Transverse colon (tissue), 4 donors: Measurements from ENCODE around the gene C9orf85. TPM values are rescaled to one million over a fixed set of nuclear protein-coding genes. Genes with fewer than 3 reads are reported as not detected.

Experiments used
- DNase-seq: peaks from one replicate; pipeline ENCODE4 v3.0.0-alpha.2; 2019
- H3K27ac ChIP-seq, 4 donors: fragments of 200-600 bp; sonication (generic); 2 replicates each; pipeline ENCODE4 v1.5.1; 2016 to 2018; ENCODE audit warnings: inconsistent platforms in 4 of 4
- H3K27me3 ChIP-seq: fragments of 200-600 bp; sonication (generic); 2 replicates; pipeline ENCODE4 v1.5.1; 2017; ENCODE audit warnings: inconsistent platforms
- H3K36me3 ChIP-seq, 4 donors: fragments of 200-600 bp; sonication (generic); 2 replicates each; pipeline ENCODE4 v1.5.1; 2017 to 2019; ENCODE audit warnings: inconsistent platforms in 4 of 4
- H3K4me1 ChIP-seq, 4 donors: fragments of 200-600 bp; sonication (generic); 2 replicates each; pipeline ENCODE4 v1.5.1; 2017 to 2020; ENCODE audit warnings: inconsistent platforms in 4 of 4
- H3K4me3 ChIP-seq, 4 donors: fragments of 200-600 bp; sonication (generic); 1 replicate in 1 of 4; 2 replicates in 3 of 4; pipeline versions ENCODE4 v1.5.1 to v1.6.1; 2017 to 2019; ENCODE audit warnings: inconsistent platforms in 4 of 4
- H3K9me3 ChIP-seq, 2 donors: fragments of 200-600 bp; sonication (generic); 2 replicates each; pipeline ENCODE4 v1.5.1; 2017 to 2019; ENCODE audit warnings: inconsistent platforms in 2 of 2
- CTCF ChIP-seq, 5 experiments: fragments of 200-600 bp in 3 of 5; fragments of 450-650 bp in 2 of 5; sonication (generic) in 3 of 5; IDR thresholded peaks; 1 replicate in 2 of 5; 2 replicates in 3 of 5; pipeline ENCODE4 v1.5.1; 2016 to 2017; ENCODE audit warnings: antibody characterized with exemption in 5 of 5, inconsistent platforms in 3 of 5, mild to moderate bottlenecking in 2 of 5, moderate library complexity in 1 of 5
- EP300 ChIP-seq: sonication (generic); formaldehyde crosslinking; IDR thresholded peaks from one replicate; pipeline ENCODE4 v1.6.1; 2017; ENCODE audit warnings: antibody characterized with exemption, low read depth
- POLR2A ChIP-seq: fragments of 450-650 bp; IDR thresholded peaks from one replicate; pipeline ENCODE4 v1.6.1; 2016; ENCODE audit warnings: antibody characterized with exemption, mild to moderate bottlenecking, moderate library complexity
- POLR2AphosphoS5 ChIP-seq, 3 donors: sonication (generic); formaldehyde crosslinking; IDR thresholded peaks; one replicate each; pipeline ENCODE4 v1.6.1; 2016; ENCODE audit warnings: antibody characterized with exemption in 3 of 3
- WGBS, 2 donors: methylation state at CpG; one replicate each; pipeline ENCODE4 v1.1.5; 2018; ENCODE audit warnings: low coverage in 1 of 2; 5-methylcytosine and 5-hydroxymethylcytosine counted together
- in situ Hi-C, 4 donors: fragments of 200-750 bp; cut with MboI; loops; one replicate each; pipeline versions ENCODE4 v1.15.0 to v1.15.1; 2017; ENCODE audit warnings: low sequenced_read_pairs in 3 of 4, low pct_ligation_motif_present in 1 of 4, low pct_unique_long_range_greater_than_20kb in 1 of 4
- intact Hi-C: fragments of 100-400 bp; cut with DNase I; formaldehyde crosslinking; loops from one replicate; pipeline ENCODE4 v1.15.1; 2023; ENCODE audit warnings: low total_unique reads
- total RNA-seq, 4 donors: library from RNA; depleted of rRNA; stranded (reverse); fragments of >200 nt; gene quantifications; one replicate each; pipeline ENCODE4 v1.1.0, GENCODE V29; 2016

Gene C9orf85
- total RNA-seq, 4 donors from 2014 or later: 3.0 to 14.9 (median 9.8) TPM

DNA sequence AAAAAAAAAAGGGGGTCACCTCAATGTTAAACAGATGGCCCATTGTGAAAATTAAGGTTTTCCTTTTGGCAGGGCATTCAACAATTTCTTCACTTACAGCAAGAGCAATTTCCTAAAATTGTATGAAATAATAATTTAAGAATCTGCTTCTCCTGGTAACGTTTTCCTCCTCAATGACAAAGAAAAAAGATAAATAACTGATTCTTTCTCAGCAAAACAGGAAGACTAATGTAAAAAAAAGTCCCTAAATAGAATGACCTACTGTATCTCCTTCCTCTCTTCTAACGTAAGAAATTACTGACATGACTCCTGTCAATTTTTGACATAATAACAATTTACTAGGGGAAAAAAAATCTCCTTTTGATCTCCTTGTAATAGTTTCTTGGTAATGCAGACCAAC is 26.0 kb upstream of the C9orf85 start:
- H3K9me3 ChIP-seq: peaks cover 9 to 16% of the 10 kb centered on the region in 2 donors
- 46 to 56% methylated on average over 2 of the region's 2 CpGs for WGBS, 2 donors
- no peaks in the 10 kb centered on the region for H3K36me3 ChIP-seq
- DNase-seq: no peak
- intact Hi-C loops (no loop called here), in situ Hi-C loops (no loop called here)
- H3K27ac ChIP-seq: no peak overlapping the region
- H3K4me3 ChIP-seq: no peak overlapping the region
- TF ChIP-seq POLR2AphosphoS5 (IDR thresholded peaks at IDR 0.05) (no peak), EP300 (no peak), CTCF (IDR thresholded peaks at IDR 0.05) (no peak), POLR2A (no peak)
- no peaks in the 10 kb centered on the region for H3K27me3 ChIP-seq
- no peaks in the 10 kb centered on the region for H3K4me1 ChIP-seq

- no peaks in the 10 kb centered on the region for H3K36me3 ChIP-seq
- no peak for DNase-seq
- intact Hi-C loops: no loop called here
- H3K27ac ChIP-seq: no peak overlapping the region
- in situ Hi-C loops: no loop called here
- 95% methylated on average over 1 of the region's 1 CpG; no CpG with 5 or more reads in 1 of the 2 donors for WGBS, 2 donors
- H3K4me1 ChIP-seq: no peaks in the 10 kb centered on the region
- H3K27me3 ChIP-seq: no peaks in the 10 kb centered on the region
- no peak for TF ChIP-seq POLR2A
- no peak for TF ChIP-seq POLR2AphosphoS5 (IDR thresholded peaks at IDR 0.05)
- TF ChIP-seq CTCF (IDR thresholded peaks at IDR 0.05): no peak
- no peak for TF ChIP-seq EP300
- H3K9me3 ChIP-seq: peaks cover 9 to 14% of the 10 kb centered on the region in 2 donors
- no peak overlapping the region for H3K4me3 ChIP-seq
Observed at GRCh38 chr9:71886015-71886414, 25.4 kb upstream of the C9orf85 start.

DNA sequence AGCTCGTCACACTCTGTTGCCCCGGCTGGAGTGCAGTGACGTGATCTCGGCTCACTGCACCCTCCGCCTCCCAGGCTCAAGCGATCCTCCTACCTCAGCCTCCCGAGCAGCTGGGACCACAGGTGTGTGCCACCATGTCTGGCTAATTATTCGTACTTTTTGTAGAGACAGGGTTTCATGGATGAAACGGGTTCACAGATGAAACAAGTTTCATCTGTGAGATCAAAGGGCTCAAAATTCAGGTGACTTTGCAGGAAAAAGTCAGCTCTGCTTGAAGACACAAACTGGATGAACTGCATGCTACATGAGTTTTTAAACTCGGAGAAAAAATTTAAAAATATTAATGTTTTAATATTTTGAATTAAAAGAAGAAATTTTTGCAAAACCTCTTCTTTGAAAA is 24.9 kb upstream of the C9orf85 start:
- TF ChIP-seq POLR2A (no peak), EP300 (no peak), CTCF (IDR thresholded peaks at IDR 0.05) (no peak), POLR2AphosphoS5 (IDR thresholded peaks at IDR 0.05) (no peak)
- 78 to 90% methylated on average over 10 of the region's 10 CpGs for WGBS, 2 donors
- intact Hi-C loops: no loop called here

DNA sequence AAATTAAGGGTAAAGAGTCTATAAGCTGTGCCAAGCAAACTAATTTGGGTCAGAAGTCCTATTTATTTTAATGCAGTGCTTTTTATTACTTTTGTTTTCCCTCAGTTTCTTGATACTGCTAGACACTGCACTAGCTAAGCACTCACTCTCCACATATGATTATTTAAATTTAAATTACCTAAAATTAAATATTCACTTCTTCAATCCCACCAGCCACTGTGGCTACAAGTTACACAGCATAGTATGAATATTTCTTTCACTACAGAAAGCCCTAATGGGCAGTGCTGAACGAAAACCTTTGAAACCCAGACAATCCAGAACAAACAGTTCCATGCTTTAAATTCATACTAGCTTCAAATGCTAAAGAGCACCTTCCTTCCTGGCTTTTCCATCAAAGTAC is 24.1 kb upstream of the C9orf85 start:
- H3K9me3 ChIP-seq: peaks cover 9 to 14% of the 10 kb centered on the region in 2 donors
- H3K4me3 ChIP-seq: no peak overlapping the region
- no peaks in the 10 kb centered on the region for H3K4me1 ChIP-seq
- no peaks in the 10 kb centered on the region for H3K27me3 ChIP-seq
- 80 to 82% methylated on average over 1 of the region's 1 CpG for WGBS, 2 donors
- no peaks in the 10 kb centered on the region for H3K36me3 ChIP-seq
- in situ Hi-C loops (no loop called here), intact Hi-C loops (no loop called here)
- H3K27ac ChIP-seq: no peak overlapping the region
- DNase-seq: no peak
- TF ChIP-seq EP300: no peak
- no peak for TF ChIP-seq POLR2AphosphoS5 (IDR thresholded peaks at IDR 0.05)

More for the DNA sequence above, 24.9 kb upstream of the C9orf85 start:
- Histone ChIP-seq H3K4me3 (no peak overlapping the region), H3K4me1 (no peaks in the 10 kb centered on the region), H3K27me3 (no peaks in the 10 kb centered on the region), H3K36me3 (no peaks in the 10 kb centered on the region), H3K27ac (no peak overlapping the region), H3K9me3 (peaks cover 9 to 14% of the 10 kb centered on the region in 2 donors)
- in situ Hi-C loops: no loop called here
- no peak for DNase-seq

DNA sequence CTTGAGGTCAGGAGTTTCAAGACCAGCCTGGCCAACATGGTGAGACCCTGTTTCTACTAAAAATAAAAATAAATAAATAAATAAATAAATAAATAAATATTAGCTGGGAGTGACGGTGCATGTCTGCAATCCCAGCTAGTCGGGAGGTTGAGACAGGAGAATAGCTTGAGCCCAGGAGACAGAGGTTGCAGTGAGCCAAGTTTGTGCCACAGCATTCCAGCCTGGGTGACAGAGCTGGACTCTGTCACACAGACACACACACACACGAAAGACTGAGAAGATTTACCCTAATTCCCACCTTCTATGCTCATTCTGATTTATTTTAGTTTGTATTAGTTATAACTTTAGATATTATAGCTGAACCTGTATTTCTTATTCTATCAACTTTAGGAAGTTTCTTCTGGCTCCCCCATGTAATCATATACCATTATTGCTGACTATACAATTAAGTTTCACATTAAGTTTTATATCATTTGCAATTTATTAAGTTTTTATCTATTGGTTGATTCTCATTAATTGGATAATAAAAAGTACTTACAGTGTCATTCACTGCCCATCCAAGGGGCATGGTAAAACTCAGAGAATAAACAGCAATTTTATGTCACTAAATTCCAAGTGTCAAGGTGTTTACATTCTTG is 21.3 kb upstream of the C9orf85 start:
- no peak for DNase-seq
- H3K4me3 ChIP-seq: no peak overlapping the region
- 87 to 93% methylated on average over 3 of the region's 3 CpGs for WGBS, 2 donors

More for the DNA sequence above, 21.3 kb upstream of the C9orf85 start:
- Histone ChIP-seq H3K4me1 (peaks cover 0 to 4% (median under 1%) of the 10 kb centered on the region in 4 donors), H3K9me3 (no peaks in the 10 kb centered on the region), H3K27me3 (no peaks in the 10 kb centered on the region), H3K36me3 (no peaks in the 10 kb centered on the region), H3K27ac (no peak overlapping the region)
- intact Hi-C loops: no loop called here
- no peak for TF ChIP-seq POLR2A
- no peak for TF ChIP-seq EP300
- no peak for TF ChIP-seq CTCF (IDR thresholded peaks at IDR 0.05)
- no peak for TF ChIP-seq POLR2AphosphoS5 (IDR thresholded peaks at IDR 0.05)
- in situ Hi-C loops: no loop called here
